A673 (cell line): ENCODE measurements around the gene DNAI2.

Experiments
- EZH2 ChIP-seq: fragments of 200-600 bp; sonication (generic); IDR thresholded peaks from 2 replicates; pipeline ENCODE4 v1.6.1; 2017; ENCODE audit warnings: borderline replicate concordance, low read depth, mild to moderate bottlenecking, mixed read lengths, antibody characterized with exemption, low read length; ENCODE audit not compliant: poor library complexity, severe bottlenecking
- TF ChIP-seq, protein P1 (sequence below): fragments of 300-800, 200-600 bp; sonication (generic); conservative IDR thresholded peaks from 2 replicates; pipeline ENCODE4 v1.5.1; 2017; ENCODE audit warnings: low read depth, mild to moderate bottlenecking, antibody characterized with exemption, low read length, moderate library complexity, mixed read lengths

DNA sequence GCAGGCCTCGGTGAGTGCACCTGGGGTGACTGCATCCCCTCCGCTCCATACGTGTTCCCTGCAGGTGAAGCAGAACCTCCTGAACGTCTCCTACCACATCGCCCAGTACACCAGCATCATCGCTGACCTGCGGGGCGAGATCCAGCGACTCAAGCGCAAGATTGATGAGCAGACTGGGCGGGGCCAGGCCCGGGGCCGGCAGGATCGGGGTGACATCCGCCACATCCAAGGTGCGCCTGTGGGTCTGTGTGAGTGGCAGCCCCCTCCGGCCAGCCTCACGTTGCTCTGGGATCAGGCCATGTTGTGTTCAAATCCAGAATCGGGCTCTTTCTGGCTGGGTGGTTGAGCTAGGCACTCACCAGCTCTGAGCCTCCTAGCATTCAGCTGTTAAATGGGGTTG lies 75.1 kb downstream of the DNAI2 start:
- TF ChIP-seq, protein P1, sequence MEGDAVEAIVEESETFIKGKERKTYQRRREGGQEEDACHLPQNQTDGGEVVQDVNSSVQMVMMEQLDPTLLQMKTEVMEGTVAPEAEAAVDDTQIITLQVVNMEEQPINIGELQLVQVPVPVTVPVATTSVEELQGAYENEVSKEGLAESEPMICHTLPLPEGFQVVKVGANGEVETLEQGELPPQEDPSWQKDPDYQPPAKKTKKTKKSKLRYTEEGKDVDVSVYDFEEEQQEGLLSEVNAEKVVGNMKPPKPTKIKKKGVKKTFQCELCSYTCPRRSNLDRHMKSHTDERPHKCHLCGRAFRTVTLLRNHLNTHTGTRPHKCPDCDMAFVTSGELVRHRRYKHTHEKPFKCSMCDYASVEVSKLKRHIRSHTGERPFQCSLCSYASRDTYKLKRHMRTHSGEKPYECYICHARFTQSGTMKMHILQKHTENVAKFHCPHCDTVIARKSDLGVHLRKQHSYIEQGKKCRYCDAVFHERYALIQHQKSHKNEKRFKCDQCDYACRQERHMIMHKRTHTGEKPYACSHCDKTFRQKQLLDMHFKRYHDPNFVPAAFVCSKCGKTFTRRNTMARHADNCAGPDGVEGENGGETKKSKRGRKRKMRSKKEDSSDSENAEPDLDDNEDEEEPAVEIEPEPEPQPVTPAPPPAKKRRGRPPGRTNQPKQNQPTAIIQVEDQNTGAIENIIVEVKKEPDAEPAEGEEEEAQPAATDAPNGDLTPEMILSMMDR, result no peak
- TF ChIP-seq EZH2, result no peak
